ENCODE measurements around the gene HERC4. TPM values are rescaled to one million over a fixed set of nuclear protein-coding genes. Genes with fewer than 3 reads are reported as not detected.

Gene HERC4
- total and polyA plus RNA-seq, 2 donors (not counting 1 experiment from before 2014, with no cell fraction given) = 53.1 to 140 TPM

GRCh38 chr10:68107651-68108050, 32.6 kb upstream of the HERC4 start:
- H3K9ac ChIP-seq (ENCODE audit: insufficient read depth, low read length) = no peak overlapping the region
- H3K36me3 ChIP-seq (ENCODE audit: control insufficient read depth, insufficient read depth, low read length) = no peaks in the 10 kb centered on the region
- H3K9me3 ChIP-seq (ENCODE audit: control insufficient read depth, insufficient read depth, low read depth, low read length) = no peaks in the 10 kb centered on the region
- H3K27me3 ChIP-seq (ENCODE audit: control insufficient read depth, insufficient read depth, low read length) = no peaks in the 10 kb centered on the region
- DNase-seq (ENCODE audit: low read depth in 2 of 2) = no peak
- H3K4me3 ChIP-seq (replicated peaks in 1 of 4; ENCODE audit: control extremely low read depth in 1 of 4, insufficient read depth in 1 of 4, low read depth in 3 of 4, low read length in 4 of 4) = no peak overlapping the region
- no peak overlapping the region for H2AFZ ChIP-seq (ENCODE audit: low read length)
- H3K27ac ChIP-seq (ENCODE audit: insufficient read depth, low read length) = no peak overlapping the region
- H3K4me1 ChIP-seq (ENCODE audit: control insufficient read depth, extremely low read depth, insufficient read depth, low read length) = peaks cover 16% of the 10 kb centered on the region
- no peak for TF ChIP-seq EZH2 (IDR thresholded peaks at IDR 0.05; ENCODE audit: low read length, missing control alignments)
- no peak overlapping the region for H3K4me2 ChIP-seq (ENCODE audit: extremely low read depth, insufficient read depth, low read length)
- H3K79me2 ChIP-seq (ENCODE audit: control insufficient read depth, insufficient read depth, low read length) = no peaks in the 10 kb centered on the region
- H4K20me1 ChIP-seq (ENCODE audit: control insufficient read depth, extremely low read depth, insufficient read depth, low read length) = no peaks in the 10 kb centered on the region

- H3K4me2 ChIP-seq (ENCODE audit: extremely low read depth, insufficient read depth, low read length) = peak overlapping the region; percentile 23
- no peak overlapping the region for H3K9ac ChIP-seq (ENCODE audit: insufficient read depth, low read length)
- no peak overlapping the region for H3K4me3 ChIP-seq (replicated peaks in 1 of 4; ENCODE audit: control extremely low read depth in 1 of 4, insufficient read depth in 1 of 4, low read depth in 3 of 4, low read length in 4 of 4)
- no peak for TF ChIP-seq CTCF (conservative IDR thresholded peaks at IDR 0.05 in 1 of 2, IDR thresholded peaks at IDR 0.05 in 1 of 2; ENCODE audit: low read depth in 1 of 2, low read length in 2 of 2)
- TF ChIP-seq EZH2 (IDR thresholded peaks at IDR 0.05; ENCODE audit: low read length, missing control alignments) = no peak
- no peaks in the 10 kb centered on the region for H3K36me3 ChIP-seq (ENCODE audit: control insufficient read depth, insufficient read depth, low read length)
- H4K20me1 ChIP-seq (ENCODE audit: control insufficient read depth, extremely low read depth, insufficient read depth, low read length) = no peaks in the 10 kb centered on the region
- H2AFZ ChIP-seq (ENCODE audit: low read length) = no peak overlapping the region
- H3K79me2 ChIP-seq (ENCODE audit: control insufficient read depth, insufficient read depth, low read length) = no peaks in the 10 kb centered on the region
- H3K9me3 ChIP-seq (ENCODE audit: control insufficient read depth, insufficient read depth, low read depth, low read length) = no peaks in the 10 kb centered on the region
- H3K27ac ChIP-seq (ENCODE audit: insufficient read depth, low read length) = peak overlapping the region; percentile 28
- peaks cover 16% of the 10 kb centered on the region for H3K4me1 ChIP-seq (ENCODE audit: control insufficient read depth, extremely low read depth, insufficient read depth, low read length)
- no peaks in the 10 kb centered on the region for H3K27me3 ChIP-seq (ENCODE audit: control insufficient read depth, insufficient read depth, low read length)
- DNase-seq (ENCODE audit: low read depth in 2 of 2) = peak; percentile 74 to 98
These were observed 31.6 kb upstream of the HERC4 start for GRCh38 chr10:68106656-68107055.

- H3K36me3 ChIP-seq (ENCODE audit: control insufficient read depth, insufficient read depth, low read length) = no peaks in the 10 kb centered on the region
- no peaks in the 10 kb centered on the region for H3K27me3 ChIP-seq (ENCODE audit: control insufficient read depth, insufficient read depth, low read length)
- no peaks in the 10 kb centered on the region for H3K79me2 ChIP-seq (ENCODE audit: control insufficient read depth, insufficient read depth, low read length)
- no peak overlapping the region for H2AFZ ChIP-seq (ENCODE audit: low read length)
- TF ChIP-seq CTCF (conservative IDR thresholded peaks at IDR 0.05 in 1 of 2, IDR thresholded peaks at IDR 0.05 in 1 of 2; ENCODE audit: low read depth in 1 of 2, low read length in 2 of 2) (no peak), EZH2 (IDR thresholded peaks at IDR 0.05; ENCODE audit: low read length, missing control alignments) (no peak)
- H3K9ac ChIP-seq (ENCODE audit: insufficient read depth, low read length) = no peak overlapping the region
- peak overlapping the region; percentile 2 for H3K27ac ChIP-seq (ENCODE audit: insufficient read depth, low read length)
- DNase-seq (ENCODE audit: low read depth in 2 of 2) = peak; percentile 28 to 75
- H3K9me3 ChIP-seq (ENCODE audit: control insufficient read depth, insufficient read depth, low read depth, low read length) = no peaks in the 10 kb centered on the region
- no peak overlapping the region for H3K4me3 ChIP-seq (replicated peaks in 1 of 4; ENCODE audit: control extremely low read depth in 1 of 4, insufficient read depth in 1 of 4, low read depth in 3 of 4, low read length in 4 of 4)
- H3K4me1 ChIP-seq (ENCODE audit: control insufficient read depth, extremely low read depth, insufficient read depth, low read length) = peaks cover 16% of the 10 kb centered on the region
- H4K20me1 ChIP-seq (ENCODE audit: control insufficient read depth, extremely low read depth, insufficient read depth, low read length) = no peaks in the 10 kb centered on the region
- H3K4me2 ChIP-seq (ENCODE audit: extremely low read depth, insufficient read depth, low read length) = no peak overlapping the region
These were observed 30.7 kb upstream of the HERC4 start for GRCh38 chr10:68105820-68106219.

Measured in fibroblast of lung (primary cell).